K562 (cell line): Measurements from ENCODE around the gene MTHFR. TPM values are rescaled to one million over a fixed set of nuclear protein-coding genes. Genes with fewer than 3 reads are reported as not detected.

Source experiments
- ATF7 ChIP-seq: fragments of 450-650 bp; IDR thresholded peaks from 2 replicates; pipeline ENCODE4 v1.7.1; 2014; ENCODE audit warnings: mild to moderate bottlenecking, moderate library complexity
- CREB1 ChIP-seq, 2 experiments: sonication (generic) in 1 of 2; formaldehyde crosslinking in 1 of 2; IDR thresholded peaks; 2 replicates each; pipeline versions ENCODE4 v1.6.1 to v1.8.0; 2012 to 2022; ENCODE audit warnings: inconsistent platforms in 1 of 2, mild to moderate bottlenecking in 1 of 2, missing genetic modification reagents in 1 of 2, moderate library complexity in 1 of 2
- DLX4 ChIP-seq: fragments of 250-450 bp; sonication (Bioruptor Pico); IDR thresholded peaks from 2 replicates; pipeline ENCODE4 v1.6.1; 2021; ENCODE audit warnings: mild to moderate bottlenecking
- ETS2 ChIP-seq: IDR thresholded peaks from 2 replicates; pipeline ENCODE4 v1.6.1; 2016; ENCODE audit warnings: borderline replicate concordance, missing genetic modification characterization, mild to moderate bottlenecking, moderate library complexity, missing compliant biosample characterization; ENCODE audit not compliant: poor library complexity, severe bottlenecking
- HDAC3 ChIP-seq: fragments of 450-650 bp; IDR thresholded peaks from 2 replicates; pipeline ENCODE4 v1.6.1; 2018; ENCODE audit warnings: borderline replicate concordance, mild to moderate bottlenecking, moderate library complexity; ENCODE audit not compliant: partially characterized antibody
- KLF13 ChIP-seq: fragments of 450-650 bp; IDR thresholded peaks from 2 replicates; pipeline ENCODE4 v1.6.1; 2016; ENCODE audit warnings: missing genetic modification characterization, low read depth, mild to moderate bottlenecking, missing compliant biosample characterization, moderate library complexity, borderline replicate concordance
- MAFK ChIP-seq: IDR thresholded peaks from 2 replicates; pipeline ENCODE4 v1.6.1; 2011; ENCODE audit warnings: low read length, improper control_type of control experiment
- NRF1 ChIP-seq, 2 experiments: fragments of 450-650 bp; IDR thresholded peaks in 1 of 2; conservative IDR thresholded peaks in 1 of 2; 2 replicates each; pipeline ENCODE4 v1.6.1; 2014; ENCODE audit warnings: mild to moderate bottlenecking in 2 of 2
- SMARCE1 ChIP-seq: fragments of 450-650 bp; IDR thresholded peaks from 2 replicates; pipeline ENCODE4 v1.7.1; 2016; ENCODE audit warnings: mild to moderate bottlenecking
- SNRNP70 ChIP-seq: fragments of 200-400 bp; formaldehyde crosslinking; optimal IDR thresholded peaks from 2 replicates; pipeline ENCODE3; 2017; ENCODE audit warnings: low read depth, low read length
- SOX6 ChIP-seq: fragments of 450-650 bp; IDR thresholded peaks from 2 replicates; pipeline ENCODE4 v1.6.1; 2014; ENCODE audit warnings: mild to moderate bottlenecking
- ZNF121 ChIP-seq: sonication (generic); formaldehyde crosslinking; conservative IDR thresholded peaks from 2 replicates; pipeline ENCODE4 v1.8.0; 2022; ENCODE audit warnings: missing genetic modification reagents
- ZNF134 ChIP-seq: fragments of 250-450 bp; sonication (Bioruptor Pico); conservative IDR thresholded peaks from 2 replicates; pipeline ENCODE4 v1.4.0; 2020
- ZNF316 ChIP-seq: fragments of 450-650 bp; IDR thresholded peaks from 2 replicates; pipeline ENCODE4 v1.6.1; 2016
- ZNF431 ChIP-seq: sonication (generic); formaldehyde crosslinking; IDR thresholded peaks from 2 replicates; pipeline ENCODE4 v1.8.0; 2022; ENCODE audit warnings: mild to moderate bottlenecking, missing genetic modification reagents
- ZNF449 ChIP-seq: fragments of 250-450 bp; sonication (Bioruptor Pico); IDR thresholded peaks from 2 replicates; pipeline ENCODE4 v1.8.0; 2022; ENCODE audit warnings: moderate library complexity, mild to moderate bottlenecking, inconsistent platforms
- ZNF561 ChIP-seq: fragments of 450-650 bp; formaldehyde crosslinking; conservative IDR thresholded peaks from 2 replicates; pipeline ENCODE4 v1.4.0; 2020; ENCODE audit warnings: mild to moderate bottlenecking, moderate library complexity
- ZNF639 ChIP-seq, 2 experiments: fragments of 200-800 bp in 1 of 2; sonication (Bioruptor generic) in 1 of 2; sonication (generic) in 1 of 2; formaldehyde crosslinking in 1 of 2; IDR thresholded peaks in 1 of 2; conservative IDR thresholded peaks in 1 of 2; 2 replicates each; pipeline versions ENCODE4 v1.5.0 to v1.6.1; 2016 to 2020; ENCODE audit warnings: missing compliant biosample characterization in 1 of 2, missing genetic modification characterization in 1 of 2, missing genetic modification reagents in 1 of 2
- ZNF668 ChIP-seq: fragments of 250-450 bp; sonication (Bioruptor Pico); IDR thresholded peaks from 2 replicates; pipeline ENCODE4 v1.8.0; 2022; ENCODE audit warnings: mild to moderate bottlenecking, inconsistent platforms
- ZNF717 ChIP-seq: fragments of 250-450 bp; sonication (Bioruptor Pico); IDR thresholded peaks from 2 replicates; pipeline ENCODE4 v1.5.0; 2021
- polyA plus RNA-seq, 8 experiments: library from polyadenylated mRNA; depleted of rRNA in 4 of 8; stranded (reverse) in 5 of 8; unstranded in 3 of 8; fragments of >200 nt; fragmentation: Nextera tagmentation in 2 of 8; fragmentation: Illumina TruSeq in 1 of 8; extraction: Ambion mirVana in 2 of 8; extraction: Trizol in 1 of 8; gene quantifications; 2 replicates each; pipeline versions ENCODE4 v1.2.1 to v1.2.3, GENCODE V29; 2011 to 2014; ENCODE audit warnings: inconsistent platforms in 1 of 8, missing spikeins in 1 of 8
- total RNA-seq, 7 experiments: library from RNA; depleted of rRNA in 6 of 7; stranded (reverse); fragments of >200 nt in 6 of 7; fragmentation: Illumina TruSeq in 2 of 7; extraction: Trizol in 2 of 7; gene quantifications; 2 replicates each; pipeline versions ENCODE4 v1.2.1 to v1.2.3, GENCODE V29; 2011 to 2021; ENCODE audit warnings: low replicate concordance in 1 of 7
- TF ChIP-seq, protein P1 (sequence below): fragments of 450-650 bp; formaldehyde crosslinking; IDR thresholded peaks from 2 replicates; pipeline ENCODE4 v1.4.0; 2020; ENCODE audit warnings: mild to moderate bottlenecking, moderate library complexity
- TF ChIP-seq, protein P2 (sequence below): sonication (generic); IDR thresholded peaks from 2 replicates; pipeline ENCODE4 v1.6.1; 2016

Gene MTHFR
- total and polyA plus RNA-seq, 9 of the 15 experiments (the other 6 are each of a cell fraction or from before 2014, with no cell fraction given): 5.0 to 104 (median 62.6) TPM

GRCh38 chr1:11740258-11741192, 65.2 kb downstream of the MTHFR start (continued):
- TF ChIP-seq, protein P1, sequence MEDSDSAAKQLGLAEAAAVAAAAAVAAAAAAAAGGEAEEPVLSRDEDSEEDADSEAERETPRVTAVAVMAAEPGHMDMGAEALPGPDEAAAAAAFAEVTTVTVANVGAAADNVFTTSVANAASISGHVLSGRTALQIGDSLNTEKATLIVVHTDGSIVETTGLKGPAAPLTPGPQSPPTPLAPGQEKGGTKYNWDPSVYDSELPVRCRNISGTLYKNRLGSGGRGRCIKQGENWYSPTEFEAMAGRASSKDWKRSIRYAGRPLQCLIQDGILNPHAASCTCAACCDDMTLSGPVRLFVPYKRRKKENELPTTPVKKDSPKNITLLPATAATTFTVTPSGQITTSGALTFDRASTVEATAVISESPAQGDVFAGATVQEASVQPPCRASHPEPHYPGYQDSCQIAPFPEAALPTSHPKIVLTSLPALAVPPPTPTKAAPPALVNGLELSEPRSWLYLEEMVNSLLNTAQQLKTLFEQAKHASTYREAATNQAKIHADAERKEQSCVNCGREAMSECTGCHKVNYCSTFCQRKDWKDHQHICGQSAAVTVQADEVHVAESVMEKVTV (CRISPR knock-in tag): no peak
- TF ChIP-seq ZNF639 (CRISPR knock-in tag; conservative IDR thresholded peaks at IDR 0.05 in 1 of 2, IDR thresholded peaks at IDR 0.05 in 1 of 2) (peak in 1 of 2 experiments; percentile 55; a peak in 1 of 4 replicates), ETS2 (no peak), KLF13 (tag) (no peak), CREB1 (IDR thresholded peaks at IDR 0.05) (no peak), CREB1 (CRISPR knock-in tag; IDR thresholded peaks at IDR 0.05) (peak; percentile 66; the same call in 1 of the 2 replicates), SOX6 (peak; percentile 70; the same call in 1 of the 2 replicates), ZNF668 (no peak), SMARCE1 (peak; percentile 89; the same call in 1 of the 2 replicates), ZNF121 (CRISPR knock-in tag) (no peak), ZNF717 (no peak), DLX4 (CRISPR knock-in tag) (no peak), ZNF561 (CRISPR knock-in tag) (no peak), SNRNP70 (no peak), HDAC3 (no peak), ZNF449 (CRISPR knock-in tag) (no peak), ZNF431 (CRISPR knock-in tag) (no peak), ZNF134 (CRISPR knock-in tag) (no peak), MAFK (no peak), ZNF316 (no peak), NRF1 (conservative IDR thresholded peaks at IDR 0.05 in 1 of 2, IDR thresholded peaks at IDR 0.05 in 1 of 2) (peak; percentile 42 to 45; a peak in 3 of 4 replicates), ATF7 (peak; percentile 82)
- TF ChIP-seq, protein P2, sequence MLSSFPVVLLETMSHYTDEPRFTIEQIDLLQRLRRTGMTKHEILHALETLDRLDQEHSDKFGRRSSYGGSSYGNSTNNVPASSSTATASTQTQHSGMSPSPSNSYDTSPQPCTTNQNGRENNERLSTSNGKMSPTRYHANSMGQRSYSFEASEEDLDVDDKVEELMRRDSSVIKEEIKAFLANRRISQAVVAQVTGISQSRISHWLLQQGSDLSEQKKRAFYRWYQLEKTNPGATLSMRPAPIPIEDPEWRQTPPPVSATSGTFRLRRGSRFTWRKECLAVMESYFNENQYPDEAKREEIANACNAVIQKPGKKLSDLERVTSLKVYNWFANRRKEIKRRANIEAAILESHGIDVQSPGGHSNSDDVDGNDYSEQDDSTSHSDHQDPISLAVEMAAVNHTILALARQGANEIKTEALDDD: no peak
